DND-41 (cell line): Measurements from ENCODE around the gene HOXC11.

ENCODE experiments used
- EZH2 ChIP-seq: IDR thresholded peaks from 3 replicates; pipeline ENCODE4 v1.6.1; 2012; ENCODE audit warnings: borderline replicate concordance, low read depth, mild to moderate bottlenecking, moderate library complexity, low read length, inconsistent platforms; ENCODE audit not compliant: severe bottlenecking
- TF ChIP-seq, protein P1 (sequence below): IDR thresholded peaks from 2 replicates; pipeline ENCODE4 v1.5.1; 2012; ENCODE audit warnings: borderline replicate concordance, low read length, moderate library complexity, mild to moderate bottlenecking; ENCODE audit not compliant: poor library complexity, severe bottlenecking; ENCODE audit errors: extremely low read depth

DNA sequence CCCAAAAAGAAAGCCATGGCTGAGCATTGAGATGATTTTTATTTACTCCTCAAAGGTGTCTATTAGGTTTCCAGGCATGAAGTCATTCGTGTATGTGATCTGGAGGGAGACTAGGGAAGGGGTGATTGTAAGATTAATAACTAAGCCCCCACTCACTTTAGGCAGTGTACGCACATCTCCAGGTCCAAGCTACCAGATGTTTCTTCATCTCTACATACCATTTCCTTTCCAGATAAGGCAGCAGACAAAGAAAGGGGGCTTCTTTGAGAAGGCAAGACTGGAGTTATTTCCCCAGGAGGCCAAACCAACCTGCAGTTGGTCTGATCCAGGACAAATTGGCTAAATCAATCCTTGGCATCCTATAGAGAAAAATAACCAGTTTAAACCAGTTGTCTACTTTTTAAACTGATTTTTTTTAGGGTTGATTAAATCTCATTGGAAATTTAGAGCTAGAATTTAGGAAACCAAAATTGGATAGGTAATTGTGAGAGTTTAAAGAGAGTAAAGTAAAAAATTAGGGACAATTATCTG is 30.4 kb upstream of the HOXC11 start:
- TF ChIP-seq, protein P1, sequence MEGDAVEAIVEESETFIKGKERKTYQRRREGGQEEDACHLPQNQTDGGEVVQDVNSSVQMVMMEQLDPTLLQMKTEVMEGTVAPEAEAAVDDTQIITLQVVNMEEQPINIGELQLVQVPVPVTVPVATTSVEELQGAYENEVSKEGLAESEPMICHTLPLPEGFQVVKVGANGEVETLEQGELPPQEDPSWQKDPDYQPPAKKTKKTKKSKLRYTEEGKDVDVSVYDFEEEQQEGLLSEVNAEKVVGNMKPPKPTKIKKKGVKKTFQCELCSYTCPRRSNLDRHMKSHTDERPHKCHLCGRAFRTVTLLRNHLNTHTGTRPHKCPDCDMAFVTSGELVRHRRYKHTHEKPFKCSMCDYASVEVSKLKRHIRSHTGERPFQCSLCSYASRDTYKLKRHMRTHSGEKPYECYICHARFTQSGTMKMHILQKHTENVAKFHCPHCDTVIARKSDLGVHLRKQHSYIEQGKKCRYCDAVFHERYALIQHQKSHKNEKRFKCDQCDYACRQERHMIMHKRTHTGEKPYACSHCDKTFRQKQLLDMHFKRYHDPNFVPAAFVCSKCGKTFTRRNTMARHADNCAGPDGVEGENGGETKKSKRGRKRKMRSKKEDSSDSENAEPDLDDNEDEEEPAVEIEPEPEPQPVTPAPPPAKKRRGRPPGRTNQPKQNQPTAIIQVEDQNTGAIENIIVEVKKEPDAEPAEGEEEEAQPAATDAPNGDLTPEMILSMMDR: no peak
- TF ChIP-seq EZH2: no peak
